OCI-LY1 (cell line): Measurements from ENCODE around the gene SEC24C.
"Not testable (repeated sequence)": the region's sequence is repeated elsewhere in the genome, so short reads cannot be mapped to it uniquely, and the experiment has no call there.

Experiments used
- H2AFZ ChIP-seq: fragments of 200-600 bp; sonication (generic), shearing (Covaris generic); 2 replicates; pipeline ENCODE4 v1.6.0; 2014; ENCODE audit warnings: antibody characterized with exemption, mild to moderate bottlenecking, low read length
- H3F3A ChIP-seq: fragments of 200-600 bp; sonication (generic), shearing (Covaris generic); 2 replicates; pipeline ENCODE4 v1.6.0; 2014; ENCODE audit warnings: mild to moderate bottlenecking, antibody characterized with exemption, low read length, moderate library complexity; ENCODE audit not compliant: insufficient read depth
- H3K27ac ChIP-seq: fragments of 200-600 bp; sonication (generic); 2 replicates; pipeline ENCODE4 v1.5.1; 2014; ENCODE audit warnings: low read length, mixed run types, mild to moderate bottlenecking, low read depth; ENCODE audit not compliant: poor library complexity, severe bottlenecking
- H3K27me3 ChIP-seq: fragments of 200-600 bp; sonication (generic); 2 replicates; pipeline ENCODE4 v1.6.0; 2014; ENCODE audit warnings: antibody characterized with exemption, mild to moderate bottlenecking, low read length, moderate library complexity; ENCODE audit not compliant: insufficient read depth
- H3K36me3 ChIP-seq: fragments of 200-600 bp; sonication (generic); 2 replicates; pipeline ENCODE4 v1.6.1; 2014; ENCODE audit warnings: mild to moderate bottlenecking, antibody characterized with exemption, low read length, moderate library complexity, mixed read lengths; ENCODE audit not compliant: insufficient read depth
- H3K4me1 ChIP-seq: fragments of 200-600 bp; sonication (generic); 2 replicates; pipeline ENCODE4 v1.5.1; 2014; ENCODE audit warnings: mild to moderate bottlenecking, low read length, moderate library complexity; ENCODE audit not compliant: insufficient read depth, severe bottlenecking
- H3K4me2 ChIP-seq: fragments of 200-600 bp; sonication (generic), shearing (Covaris generic); 2 replicates; pipeline ENCODE4 v1.6.1; 2014; ENCODE audit warnings: low read length
- H3K4me3 ChIP-seq: fragments of 200-600 bp; sonication (generic); 2 replicates; pipeline ENCODE4 v1.5.1; 2014; ENCODE audit warnings: low read length, low read depth, mild to moderate bottlenecking, mixed read lengths; ENCODE audit not compliant: poor library complexity, severe bottlenecking
- H3K79me2 ChIP-seq: fragments of 200-600 bp; shearing (Covaris generic); 2 replicates; pipeline ENCODE4 v1.6.1; 2016; ENCODE audit warnings: mixed run types, low read length, mixed read lengths; ENCODE audit not compliant: insufficient read depth
- H3K9ac ChIP-seq: fragments of 200-600 bp; sonication (generic), shearing (Covaris generic); 2 replicates; pipeline ENCODE4 v1.6.1; 2014; ENCODE audit warnings: mild to moderate bottlenecking, low read length, mixed read lengths
- H3K9me2 ChIP-seq: fragments of 200-600 bp; sonication (generic), shearing (Covaris generic); 2 replicates; pipeline ENCODE4 v1.6.1; 2014; ENCODE audit warnings: low read depth, mild to moderate bottlenecking, low read length, mixed read lengths
- H3K9me3 ChIP-seq: fragments of 200-600 bp; shearing (Covaris generic); 2 replicates; pipeline ENCODE4 v1.6.1; 2014; ENCODE audit warnings: low read length, mixed read lengths
- H4K20me1 ChIP-seq: fragments of 200-600 bp; sonication (generic), shearing (Covaris generic); 2 replicates; pipeline ENCODE4 v1.6.0; 2016; ENCODE audit warnings: mild to moderate bottlenecking, low read length; ENCODE audit not compliant: insufficient read depth
- EZH2 ChIP-seq: fragments of 200-600 bp; sonication (generic), shearing (Covaris generic); IDR thresholded peaks from 2 replicates; pipeline ENCODE4 v1.8.0; 2017; ENCODE audit warnings: borderline replicate concordance, mixed run types, mild to moderate bottlenecking, antibody characterized with exemption, low read length, moderate library complexity, mixed read lengths
- TF ChIP-seq, protein P1 (sequence below): fragments of 200-600 bp; sonication (generic), shearing (Covaris generic); IDR thresholded peaks from 2 replicates; pipeline ENCODE4 v1.5.1; 2017; ENCODE audit warnings: mild to moderate bottlenecking, antibody characterized with exemption, low read length, moderate library complexity, mixed read lengths

SEC24C gene

DNA sequence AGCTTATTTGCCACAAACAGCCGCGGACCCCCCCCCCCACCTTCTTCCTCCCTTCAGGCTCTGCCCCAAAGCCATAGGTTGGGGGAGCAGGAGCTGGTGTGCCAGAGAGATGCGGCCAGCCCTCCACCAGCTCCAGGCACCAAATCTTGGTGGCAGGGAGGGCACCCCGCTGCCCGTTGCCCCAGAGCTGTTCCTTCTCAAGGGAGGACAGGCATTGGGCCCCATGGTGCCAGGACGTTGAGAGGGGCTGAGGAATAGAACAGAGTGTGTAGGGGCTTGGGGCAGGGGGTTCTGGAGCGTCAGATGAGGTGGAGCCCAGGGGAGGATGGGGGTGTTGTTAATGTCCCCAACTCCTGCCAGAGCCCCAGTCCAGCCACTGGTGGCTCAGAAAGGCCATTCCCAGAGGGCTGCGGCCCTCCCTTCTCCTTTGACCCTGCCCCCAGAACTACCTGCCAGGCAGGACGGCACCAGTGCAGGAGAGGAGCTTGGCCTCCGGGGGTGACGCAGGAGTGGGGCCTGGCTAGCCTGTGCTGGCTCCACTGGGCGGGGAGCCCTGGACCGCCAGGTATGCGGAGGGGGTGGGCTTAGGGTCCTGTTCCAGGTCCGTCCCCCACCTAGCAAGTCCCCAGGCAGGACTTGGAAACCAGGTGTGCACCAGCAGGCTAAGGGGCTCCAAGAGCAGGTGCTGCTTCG is 10.0 kb upstream of the SEC24C start:
- Histone ChIP-seq H3K4me3 (no peak overlapping the region), H3K9me3 (no peaks in the 10 kb centered on the region), H3K4me1 (peaks cover 15% of the 10 kb centered on the region), H3K27me3 (no peaks in the 10 kb centered on the region), H3K79me2 (peaks cover 12% of the 10 kb centered on the region; the same call in 1 of the 2 replicates), H3K27ac (no peak overlapping the region), H4K20me1 (no peaks in the 10 kb centered on the region), H3K9ac (no peak overlapping the region), H2AFZ (no peak overlapping the region), H3F3A (no peaks in the 10 kb centered on the region), H3K9me2 (no peaks in the 10 kb centered on the region), H3K4me2 (no peak overlapping the region), H3K36me3 (peaks cover 19% of the 10 kb centered on the region)
- no peak for TF ChIP-seq EZH2
- TF ChIP-seq, protein P1, sequence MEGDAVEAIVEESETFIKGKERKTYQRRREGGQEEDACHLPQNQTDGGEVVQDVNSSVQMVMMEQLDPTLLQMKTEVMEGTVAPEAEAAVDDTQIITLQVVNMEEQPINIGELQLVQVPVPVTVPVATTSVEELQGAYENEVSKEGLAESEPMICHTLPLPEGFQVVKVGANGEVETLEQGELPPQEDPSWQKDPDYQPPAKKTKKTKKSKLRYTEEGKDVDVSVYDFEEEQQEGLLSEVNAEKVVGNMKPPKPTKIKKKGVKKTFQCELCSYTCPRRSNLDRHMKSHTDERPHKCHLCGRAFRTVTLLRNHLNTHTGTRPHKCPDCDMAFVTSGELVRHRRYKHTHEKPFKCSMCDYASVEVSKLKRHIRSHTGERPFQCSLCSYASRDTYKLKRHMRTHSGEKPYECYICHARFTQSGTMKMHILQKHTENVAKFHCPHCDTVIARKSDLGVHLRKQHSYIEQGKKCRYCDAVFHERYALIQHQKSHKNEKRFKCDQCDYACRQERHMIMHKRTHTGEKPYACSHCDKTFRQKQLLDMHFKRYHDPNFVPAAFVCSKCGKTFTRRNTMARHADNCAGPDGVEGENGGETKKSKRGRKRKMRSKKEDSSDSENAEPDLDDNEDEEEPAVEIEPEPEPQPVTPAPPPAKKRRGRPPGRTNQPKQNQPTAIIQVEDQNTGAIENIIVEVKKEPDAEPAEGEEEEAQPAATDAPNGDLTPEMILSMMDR, result no peak

DNA sequence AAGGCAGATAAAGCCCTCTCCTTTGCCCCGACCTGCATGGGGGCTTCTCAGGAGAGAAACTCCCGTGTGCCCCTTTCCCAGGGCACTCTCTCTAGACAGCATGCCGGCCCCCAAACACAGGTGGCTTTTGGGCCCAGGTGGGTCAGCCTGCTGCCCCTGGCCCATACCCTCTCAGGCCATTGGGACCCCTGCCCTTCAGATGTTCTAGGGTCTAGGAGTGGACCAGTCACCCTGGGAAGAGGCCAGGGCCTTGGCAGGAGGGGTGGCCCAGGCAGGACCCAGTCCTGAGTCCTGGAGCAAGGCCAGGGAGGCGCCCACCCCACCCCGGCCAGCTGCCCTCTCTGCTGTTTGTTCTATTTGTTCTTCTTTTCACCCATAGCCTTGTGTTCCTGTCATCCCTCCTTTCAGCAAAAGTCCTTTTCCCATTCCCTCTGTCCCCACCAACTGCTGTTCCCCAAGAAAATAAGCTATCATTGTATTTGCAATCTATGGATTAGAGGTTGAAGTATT is 9.3 kb upstream of the SEC24C start:
- no peaks in the 10 kb centered on the region for H3K9me3 ChIP-seq
- no peak overlapping the region for H3K9ac ChIP-seq
- H2AFZ ChIP-seq, result no peak overlapping the region
- no peaks in the 10 kb centered on the region for H3F3A ChIP-seq
- H3K9me2 ChIP-seq, result no peaks in the 10 kb centered on the region
- H3K27ac ChIP-seq, result no peak overlapping the region
- peaks cover 19% of the 10 kb centered on the region for H3K36me3 ChIP-seq
- TF ChIP-seq, protein P1, result no peak
- no peak for TF ChIP-seq EZH2
- H3K4me1 ChIP-seq, result peaks cover 10% of the 10 kb centered on the region
- H3K4me2 ChIP-seq, result no peak overlapping the region
- no peaks in the 10 kb centered on the region for H3K27me3 ChIP-seq
- H3K4me3 ChIP-seq, result no peak overlapping the region
- H4K20me1 ChIP-seq, result no peaks in the 10 kb centered on the region
- peaks cover 7% of the 10 kb centered on the region; the same call in 1 of the 2 replicates for H3K79me2 ChIP-seq

DNA sequence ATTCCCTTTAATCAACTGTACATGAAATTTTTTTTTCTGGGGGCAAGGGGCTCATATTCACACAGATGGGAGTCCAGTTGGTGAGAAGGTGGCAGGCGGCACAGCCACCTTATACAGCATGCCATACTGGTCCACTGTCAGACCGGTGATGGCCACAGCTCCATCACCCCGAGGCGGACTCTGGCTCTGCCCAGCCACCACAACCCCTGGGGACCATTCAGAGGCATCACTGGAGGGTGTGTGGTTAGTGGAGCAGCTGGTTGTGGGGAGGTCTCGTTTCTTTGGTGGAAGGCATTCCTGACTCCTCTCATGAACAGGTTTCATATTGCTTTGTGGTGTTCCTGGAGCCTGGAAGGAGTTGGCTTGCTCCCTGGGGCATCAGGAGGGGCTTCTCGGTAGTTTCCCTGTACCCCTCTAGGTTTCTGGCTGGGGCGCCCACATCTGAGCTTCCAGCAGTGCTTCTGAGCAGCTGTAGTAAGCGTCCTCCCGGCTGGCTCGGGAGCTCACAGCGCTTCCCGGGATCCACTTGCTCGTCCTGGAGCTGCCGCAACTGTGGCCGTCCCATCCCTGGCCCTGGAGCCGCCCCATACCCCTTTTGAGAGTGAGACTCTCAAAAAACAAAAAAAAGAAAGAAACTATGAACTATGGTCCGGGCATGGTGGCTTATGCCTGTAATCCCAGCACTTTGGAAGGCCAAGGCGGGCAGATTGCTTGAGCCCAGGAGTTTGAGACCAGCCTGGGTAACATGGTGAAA is 3.5 kb upstream of the SEC24C start:
- H2AFZ ChIP-seq, H3K9me3 ChIP-seq, H3K4me2 ChIP-seq, H4K20me1 ChIP-seq, H3K9me2 ChIP-seq, H3K27ac ChIP-seq, H3F3A ChIP-seq, H3K4me3 ChIP-seq, H3K27me3 ChIP-seq, H3K9ac ChIP-seq, H3K36me3 ChIP-seq: not testable (repeated sequence)
- peaks cover 22% of the 10 kb centered on the region for H3K79me2 ChIP-seq
- H3K4me1 ChIP-seq, result peaks cover 23% of the 10 kb centered on the region
